ENCODE results near the gene MMP15.

- TF ChIP-seq CTCF (IDR thresholded peaks at IDR 0.05; ENCODE audit: low read depth, low read length, missing input control) (no peak), GABPA (IDR thresholded peaks at IDR 0.05 in 1 of 2, conservative IDR thresholded peaks at IDR 0.05 in 1 of 2) (no peak), RAD21 (IDR thresholded peaks at IDR 0.05) (no peak), REST (IDR thresholded peaks at IDR 0.05) (no peak), JUND (IDR thresholded peaks at IDR 0.05) (no peak), RXRA (IDR thresholded peaks at IDR 0.05) (no peak), ATF3 (IDR thresholded peaks at IDR 0.05) (no peak), TAF1 (conservative IDR thresholded peaks at IDR 0.05) (no peak), ZBTB33 (IDR thresholded peaks at IDR 0.05) (no peak), SP1 (IDR thresholded peaks at IDR 0.05) (no peak), MAX (IDR thresholded peaks at IDR 0.05) (no peak)
These were observed 49.2 kb upstream of the MMP15 start for GRCh38 chr16:57976331-57976796.

All from liver (tissue), 3 donors.